Keratinocyte (primary cell): ENCODE measurements around the gene CFAP100. TPM values are rescaled to one million over a fixed set of nuclear protein-coding genes. Genes with fewer than 3 reads are reported as not detected.

Source experiments
- DNase-seq: peaks from one replicate; pipeline ENCODE4 v3.0.0-alpha.2; 2011; ENCODE audit warnings: low read depth, missing footprints, low spot score
- FAIRE-seq: peaks from 2 replicates; lab custom pipeline; 2011; peaks lifted over from hg19 to GRCh38; lab: Jason Lieb, UNC
- H2AFZ ChIP-seq: 2 replicates; pipeline ENCODE4 v1.6.0; 2012; ENCODE audit warnings: low read length, control low read depth, inconsistent platforms; ENCODE audit not compliant: control insufficient read depth
- H3K27ac ChIP-seq: 2 replicates; pipeline ENCODE4 v1.5.1; 2011; ENCODE audit warnings: low read length; ENCODE audit not compliant: control insufficient read depth, insufficient read depth
- H3K27me3 ChIP-seq: 3 replicates; pipeline ENCODE4 v1.6.0; 2011; ENCODE audit warnings: low read length; ENCODE audit not compliant: control insufficient read depth, insufficient read depth; ENCODE audit errors: extremely low read depth
- H3K36me3 ChIP-seq, 2 experiments: 2 replicates in 1 of 2; 3 replicates in 1 of 2; pipeline ENCODE4 v1.5.1; 2011; ENCODE audit warnings: low read length in 2 of 2, mild to moderate bottlenecking in 1 of 2; ENCODE audit not compliant: control insufficient read depth in 2 of 2, insufficient read depth in 2 of 2; ENCODE audit errors: extremely low read depth in 1 of 2
- H3K4me1 ChIP-seq: 3 replicates; pipeline ENCODE4 v1.5.1; 2011; ENCODE audit warnings: low read length; ENCODE audit not compliant: control insufficient read depth, insufficient read depth; ENCODE audit errors: extremely low read depth
- H3K4me2 ChIP-seq: 3 replicates; pipeline ENCODE4 v1.6.0; 2011; ENCODE audit warnings: low read depth, low read length; ENCODE audit not compliant: control insufficient read depth, insufficient read depth; ENCODE audit errors: extremely low read depth
- H3K4me3 ChIP-seq, 3 experiments: fragments of 200-600 bp in 1 of 3; sonication (generic) in 1 of 3; 2 replicates in 2 of 3; 3 replicates in 1 of 3; pipeline ENCODE4 v1.5.1; 2011 to 2016; ENCODE audit warnings: low read length in 3 of 3, mild to moderate bottlenecking in 3 of 3, control low read depth in 2 of 3, inconsistent platforms in 1 of 3, low read depth in 1 of 3, mixed read lengths in 1 of 3, mixed run types in 1 of 3, moderate library complexity in 1 of 3; ENCODE audit not compliant: control insufficient read depth in 2 of 3, insufficient read depth in 2 of 3; ENCODE audit errors: extremely low read depth in 1 of 3
- H3K79me2 ChIP-seq: 2 replicates; pipeline ENCODE4 v1.6.0; 2012; ENCODE audit warnings: low read length; ENCODE audit not compliant: control insufficient read depth, insufficient read depth
- H3K9ac ChIP-seq: 3 replicates; pipeline ENCODE4 v1.6.0; 2011; ENCODE audit warnings: low read length; ENCODE audit not compliant: control insufficient read depth, insufficient read depth; ENCODE audit errors: extremely low read depth
- H3K9me1 ChIP-seq: 3 replicates; pipeline ENCODE4 v1.6.0; 2011; ENCODE audit warnings: low read length; ENCODE audit not compliant: control insufficient read depth, insufficient read depth; ENCODE audit errors: extremely low read depth
- H3K9me3 ChIP-seq: 2 replicates; pipeline ENCODE4 v1.5.1; 2012; ENCODE audit warnings: low read depth, low read length; ENCODE audit not compliant: control insufficient read depth
- H4K20me1 ChIP-seq: 3 replicates; pipeline ENCODE4 v1.6.0; 2011; ENCODE audit warnings: low read length; ENCODE audit not compliant: control insufficient read depth, insufficient read depth; ENCODE audit errors: extremely low read depth
- EZH2 ChIP-seq: IDR thresholded peaks from one replicate; pipeline ENCODE4 v1.6.1; 2012; ENCODE audit warnings: inconsistent platforms, mild to moderate bottlenecking, low read length, moderate library complexity
- dilution Hi-C: fragments of 300-500 bp; cut with MboI; formaldehyde crosslinking; loops from one replicate; pipeline ENCODE4 v1.7.0; 2020; ENCODE audit warnings: low sequenced_read_pairs; ENCODE audit not compliant: extremely low pct_ligation_motif_present
- polyA plus RNA-seq, 5 experiments: library from polyadenylated mRNA; depleted of rRNA in 3 of 5; stranded (reverse) in 3 of 5; stranded (forward) in 1 of 5; unstranded in 1 of 5; fragments of >200 nt; gene quantifications; 1 replicate in 1 of 5; 2 replicates in 3 of 5; 3 replicates in 1 of 5; pipeline versions ENCODE4 v1.2.1 to v1.2.3, GENCODE V29; 2011 to 2012; ENCODE audit warnings: missing spikeins in 2 of 5, low read depth in 1 of 5, low replicate concordance in 1 of 5
- TF ChIP-seq, protein P1 (sequence below), 3 experiments: IDR thresholded peaks in 1 of 3; conservative IDR thresholded peaks in 1 of 3; optimal IDR thresholded peaks in 1 of 3; 2 replicates in 2 of 3; 3 replicates in 1 of 3; pipeline versions ENCODE3 to v1.5.1; 2011; ENCODE audit warnings: low read length in 3 of 3, mild to moderate bottlenecking in 3 of 3, moderate library complexity in 2 of 3, control low read depth in 1 of 3, inconsistent platforms in 1 of 3; ENCODE audit not compliant: insufficient read depth in 2 of 3; ENCODE audit errors: extremely low read depth in 1 of 3

CFAP100 gene
- polyA plus RNA-seq, 1 donor (not counting 4 experiments of a cell fraction or from before 2014, with no cell fraction given): not detected

DNA sequence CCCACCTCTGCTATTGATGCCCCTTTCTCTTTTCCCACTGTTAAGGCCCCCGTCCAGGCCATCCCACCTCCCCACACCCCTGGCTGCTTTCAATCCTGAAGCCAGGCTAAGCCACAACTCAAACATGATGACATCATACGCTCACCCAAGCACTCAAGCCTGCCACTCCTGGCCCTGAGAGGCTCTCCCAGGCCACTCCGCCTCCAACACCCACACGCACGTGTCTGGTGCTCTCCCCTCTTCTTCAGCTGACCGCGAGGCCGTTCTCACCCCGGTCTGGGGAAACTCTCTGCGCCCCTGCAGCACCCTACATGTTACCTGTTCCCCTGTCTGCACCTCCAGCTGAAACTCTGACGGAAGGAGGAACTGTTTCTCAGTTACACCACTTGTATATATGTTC, 74.8 kb downstream of the CFAP100 start:
- Histone ChIP-seq H3K4me1 (peaks cover 26% of the 10 kb centered on the region), H3K4me3 (no peak overlapping the region), H3K9ac (no peak overlapping the region), H3K9me1 (peaks cover 11% of the 10 kb centered on the region), H3K9me3 (no peaks in the 10 kb centered on the region), H3K4me2 (no peak overlapping the region), H2AFZ (no peak overlapping the region), H4K20me1 (peaks cover 19% of the 10 kb centered on the region), H3K27me3 (no peaks in the 10 kb centered on the region), H3K79me2 (peaks cover 53% of the 10 kb centered on the region), H3K36me3 (peaks cover 33 to 35% of the 10 kb centered on the region in 2 experiments), H3K27ac (no peak overlapping the region)
- DNase-seq (no peak), FAIRE-seq (no peak)
- dilution Hi-C loops: no loop called here
- TF ChIP-seq, protein P1, sequence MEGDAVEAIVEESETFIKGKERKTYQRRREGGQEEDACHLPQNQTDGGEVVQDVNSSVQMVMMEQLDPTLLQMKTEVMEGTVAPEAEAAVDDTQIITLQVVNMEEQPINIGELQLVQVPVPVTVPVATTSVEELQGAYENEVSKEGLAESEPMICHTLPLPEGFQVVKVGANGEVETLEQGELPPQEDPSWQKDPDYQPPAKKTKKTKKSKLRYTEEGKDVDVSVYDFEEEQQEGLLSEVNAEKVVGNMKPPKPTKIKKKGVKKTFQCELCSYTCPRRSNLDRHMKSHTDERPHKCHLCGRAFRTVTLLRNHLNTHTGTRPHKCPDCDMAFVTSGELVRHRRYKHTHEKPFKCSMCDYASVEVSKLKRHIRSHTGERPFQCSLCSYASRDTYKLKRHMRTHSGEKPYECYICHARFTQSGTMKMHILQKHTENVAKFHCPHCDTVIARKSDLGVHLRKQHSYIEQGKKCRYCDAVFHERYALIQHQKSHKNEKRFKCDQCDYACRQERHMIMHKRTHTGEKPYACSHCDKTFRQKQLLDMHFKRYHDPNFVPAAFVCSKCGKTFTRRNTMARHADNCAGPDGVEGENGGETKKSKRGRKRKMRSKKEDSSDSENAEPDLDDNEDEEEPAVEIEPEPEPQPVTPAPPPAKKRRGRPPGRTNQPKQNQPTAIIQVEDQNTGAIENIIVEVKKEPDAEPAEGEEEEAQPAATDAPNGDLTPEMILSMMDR (optimal IDR thresholded peaks at IDR 0.05 in 1 of 3, IDR thresholded peaks at IDR 0.05 in 1 of 3, conservative IDR thresholded peaks at IDR 0.05 in 1 of 3; ENCODE audit: extremely low read depth in 1 of 3, insufficient read depth in 2 of 3, low read length in 3 of 3): no peak
- no peak for TF ChIP-seq EZH2

DNA sequence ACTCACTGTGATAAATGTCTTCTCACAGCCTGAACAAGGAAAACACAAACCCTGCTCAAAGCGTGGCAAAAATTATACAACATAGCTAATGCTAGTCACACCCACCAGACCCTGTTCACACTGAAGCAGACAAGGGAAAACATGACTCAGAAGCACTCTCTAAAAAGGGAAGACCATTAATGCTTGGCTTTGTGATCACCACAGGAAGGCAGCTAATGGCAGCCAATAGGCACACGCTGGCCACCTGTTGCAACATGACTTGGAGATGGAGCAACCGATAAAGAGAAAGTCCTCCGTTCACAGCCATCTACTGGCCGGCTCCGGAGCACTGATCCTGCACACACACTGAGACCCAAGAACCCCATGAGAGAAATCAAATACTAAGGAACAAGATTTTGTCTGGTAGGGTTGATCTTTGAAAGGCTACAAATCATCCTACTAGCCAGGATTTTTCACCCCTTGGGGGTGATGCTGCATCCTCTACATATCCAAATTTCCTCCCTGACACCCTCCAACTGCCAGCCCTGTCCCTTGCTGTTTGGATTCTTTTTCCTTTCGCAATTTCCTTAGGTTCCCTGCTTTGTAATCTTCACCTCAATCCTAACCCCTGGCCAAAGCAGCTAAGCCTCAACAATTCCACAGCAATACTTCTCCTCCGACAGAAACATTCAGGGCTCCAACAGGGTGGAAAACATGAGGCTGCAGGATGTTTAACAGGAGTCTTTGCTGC, 77.7 kb downstream of the CFAP100 start:
- Histone ChIP-seq H3K4me1 (peaks cover 31% of the 10 kb centered on the region), H4K20me1 (peaks cover 20% of the 10 kb centered on the region), H3K36me3 (peaks cover 20 to 25% of the 10 kb centered on the region in 2 experiments), H3K79me2 (peaks cover 57% of the 10 kb centered on the region), H3K27ac (peak overlapping the region; percentile 51), H3K9me1 (peaks cover 11% of the 10 kb centered on the region), H3K27me3 (no peaks in the 10 kb centered on the region), H3K4me2 (peak overlapping the region; percentile 86), H3K9ac (peak overlapping the region; percentile 50), H2AFZ (no peak overlapping the region), H3K9me3 (no peaks in the 10 kb centered on the region), H3K4me3 (peak overlapping the region in 2 of 3 experiments; percentile 42 to 47)
- TF ChIP-seq, protein P1 (optimal IDR thresholded peaks at IDR 0.05 in 1 of 3, IDR thresholded peaks at IDR 0.05 in 1 of 3, conservative IDR thresholded peaks at IDR 0.05 in 1 of 3; ENCODE audit: extremely low read depth in 1 of 3, insufficient read depth in 2 of 3, low read length in 3 of 3): peak; percentile 22 to 39 (median 34)
- TF ChIP-seq EZH2: no peak
- dilution Hi-C loops: no loop called here
- FAIRE-seq (peak; percentile 95), DNase-seq (peak; percentile 81)
